ENCODE measurements around the gene CDK11B.
A peak's percentile ranks its signal among the peaks of the same experiment; 100 is the strongest.
"Not testable (repeated sequence)": the region's sequence is repeated elsewhere in the genome, so short reads cannot be mapped to it uniquely, and the experiment has no call there.

The CDK11B gene

GRCh38 chr1:1697358-1698183 lies 38.8 kb upstream of the CDK11B start:
- not testable (repeated sequence) for H3K4me3 ChIP-seq (ENCODE audit: low read depth in 1 of 2, low read length in 2 of 2); H3K27ac ChIP-seq (ENCODE audit: low read depth, low read length); H3K9ac ChIP-seq (ENCODE audit: low read depth in 1 of 2, low read length in 2 of 2); H3K27me3 ChIP-seq (ENCODE audit: control insufficient read depth in 1 of 2, insufficient read depth in 2 of 2, low read length in 2 of 2); H3K9me3 ChIP-seq (ENCODE audit: control insufficient read depth in 1 of 2, low read length in 2 of 2); H3K4me1 ChIP-seq (ENCODE audit: control insufficient read depth in 1 of 2, insufficient read depth in 2 of 2, low read length in 2 of 2); H3K36me3 ChIP-seq (ENCODE audit: control insufficient read depth in 1 of 2, insufficient read depth in 2 of 2, low read length in 2 of 2)

- not testable (repeated sequence) for H3K9me3 ChIP-seq (ENCODE audit: control insufficient read depth in 1 of 2, low read length in 2 of 2); H3K36me3 ChIP-seq (ENCODE audit: control insufficient read depth in 1 of 2, insufficient read depth in 2 of 2, low read length in 2 of 2); H3K4me3 ChIP-seq (ENCODE audit: low read depth in 1 of 2, low read length in 2 of 2); H3K27me3 ChIP-seq (ENCODE audit: control insufficient read depth in 1 of 2, insufficient read depth in 2 of 2, low read length in 2 of 2); H3K4me1 ChIP-seq (ENCODE audit: control insufficient read depth in 1 of 2, insufficient read depth in 2 of 2, low read length in 2 of 2); H3K27ac ChIP-seq (ENCODE audit: low read depth, low read length); H3K9ac ChIP-seq (ENCODE audit: low read depth in 1 of 2, low read length in 2 of 2)
Observed at GRCh38 chr1:1696431-1697357, 37.9 kb upstream of the CDK11B start.

- H3K27me3 ChIP-seq (ENCODE audit: control insufficient read depth in 1 of 2, insufficient read depth in 2 of 2, low read length in 2 of 2); H3K9ac ChIP-seq (ENCODE audit: low read depth in 1 of 2, low read length in 2 of 2); H3K4me1 ChIP-seq (ENCODE audit: control insufficient read depth in 1 of 2, insufficient read depth in 2 of 2, low read length in 2 of 2); H3K9me3 ChIP-seq (ENCODE audit: control insufficient read depth in 1 of 2, low read length in 2 of 2); H3K36me3 ChIP-seq (ENCODE audit: control insufficient read depth in 1 of 2, insufficient read depth in 2 of 2, low read length in 2 of 2): not testable (repeated sequence)
- Histone ChIP-seq H3K27ac (ENCODE audit: low read depth, low read length) (peak within 1 kb of the TSS; percentile 83), H3K4me3 (ENCODE audit: low read depth in 1 of 2, low read length in 2 of 2) (peak within 1 kb of the TSS; percentile 22 to 59)
Observed at GRCh38 chr1:1692714-1693647, 34.2 kb upstream of the CDK11B start, which contains the start of gene SLC35E2B. SLC35E2B (minus strand) TSS chr1:1692795; CDS start chr1:1676699, 16,096 bp downstream.

GRCh38 chr1:1692324-1692713 lies 33.5 kb upstream of the CDK11B start:
- H3K9ac ChIP-seq (ENCODE audit: low read depth in 1 of 2, low read length in 2 of 2); H3K4me1 ChIP-seq (ENCODE audit: control insufficient read depth in 1 of 2, insufficient read depth in 2 of 2, low read length in 2 of 2); H3K36me3 ChIP-seq (ENCODE audit: control insufficient read depth in 1 of 2, insufficient read depth in 2 of 2, low read length in 2 of 2); H3K27me3 ChIP-seq (ENCODE audit: control insufficient read depth in 1 of 2, insufficient read depth in 2 of 2, low read length in 2 of 2); H3K9me3 ChIP-seq (ENCODE audit: control insufficient read depth in 1 of 2, low read length in 2 of 2): not testable (repeated sequence)
- peak overlapping the region; percentile 83 for H3K27ac ChIP-seq (ENCODE audit: low read depth, low read length)
- H3K4me3 ChIP-seq (ENCODE audit: low read depth in 1 of 2, low read length in 2 of 2), result peak overlapping the region; percentile 22 to 59

GRCh38 chr1:1691443-1691842 lies 32.6 kb upstream of the CDK11B start:
- not testable (repeated sequence) for H3K9ac ChIP-seq (ENCODE audit: low read depth in 1 of 2, low read length in 2 of 2); H3K4me3 ChIP-seq (ENCODE audit: low read depth in 1 of 2, low read length in 2 of 2); H3K27ac ChIP-seq (ENCODE audit: low read depth, low read length); H3K9me3 ChIP-seq (ENCODE audit: control insufficient read depth in 1 of 2, low read length in 2 of 2); H3K27me3 ChIP-seq (ENCODE audit: control insufficient read depth in 1 of 2, insufficient read depth in 2 of 2, low read length in 2 of 2); H3K4me1 ChIP-seq (ENCODE audit: control insufficient read depth in 1 of 2, insufficient read depth in 2 of 2, low read length in 2 of 2); H3K36me3 ChIP-seq (ENCODE audit: control insufficient read depth in 1 of 2, insufficient read depth in 2 of 2, low read length in 2 of 2)

GRCh38 chr1:1689526-1689925 lies 30.7 kb upstream of the CDK11B start:
- not testable (repeated sequence) for H3K27ac ChIP-seq (ENCODE audit: low read depth, low read length); H3K4me1 ChIP-seq (ENCODE audit: control insufficient read depth in 1 of 2, insufficient read depth in 2 of 2, low read length in 2 of 2); H3K27me3 ChIP-seq (ENCODE audit: control insufficient read depth in 1 of 2, insufficient read depth in 2 of 2, low read length in 2 of 2); H3K9me3 ChIP-seq (ENCODE audit: control insufficient read depth in 1 of 2, low read length in 2 of 2); H3K9ac ChIP-seq (ENCODE audit: low read depth in 1 of 2, low read length in 2 of 2); H3K4me3 ChIP-seq (ENCODE audit: low read depth in 1 of 2, low read length in 2 of 2)
- peaks cover 0 to 13% of the 10 kb centered on the region in 2 donors for H3K36me3 ChIP-seq (ENCODE audit: control insufficient read depth in 1 of 2, insufficient read depth in 2 of 2, low read length in 2 of 2)

GRCh38 chr1:1687846-1688245 lies 29.0 kb upstream of the CDK11B start:
- H3K36me3 ChIP-seq (ENCODE audit: control insufficient read depth in 1 of 2, insufficient read depth in 2 of 2, low read length in 2 of 2), result peaks cover 0 to 13% of the 10 kb centered on the region in 2 donors

GRCh38 chr1:1684031-1684681 lies 25.4 kb upstream of the CDK11B start:
- Histone ChIP-seq H3K27me3 (ENCODE audit: control insufficient read depth in 1 of 2, insufficient read depth in 2 of 2, low read length in 2 of 2) (no peaks in the 10 kb centered on the region), H3K4me3 (ENCODE audit: low read depth in 1 of 2, low read length in 2 of 2) (no peak overlapping the region), H3K4me1 (ENCODE audit: control insufficient read depth in 1 of 2, insufficient read depth in 2 of 2, low read length in 2 of 2) (peaks cover 16 to 29% of the 10 kb centered on the region in 2 donors), H3K36me3 (ENCODE audit: control insufficient read depth in 1 of 2, insufficient read depth in 2 of 2, low read length in 2 of 2) (peaks cover 0 to 11% of the 10 kb centered on the region in 2 donors), H3K9ac (ENCODE audit: low read depth in 1 of 2, low read length in 2 of 2) (peak overlapping the region; percentile 9 to 63), H3K27ac (ENCODE audit: low read depth, low read length) (peak overlapping the region; percentile 25), H3K9me3 (ENCODE audit: control insufficient read depth in 1 of 2, low read length in 2 of 2) (no peaks in the 10 kb centered on the region)

More at GRCh38 chr1:1687846-1688245, 29.0 kb upstream of the CDK11B start:
- peaks cover 7 to 10% of the 10 kb centered on the region in 2 donors for H3K4me1 ChIP-seq (ENCODE audit: control insufficient read depth in 1 of 2, insufficient read depth in 2 of 2, low read length in 2 of 2)
- H3K27me3 ChIP-seq (ENCODE audit: control insufficient read depth in 1 of 2, insufficient read depth in 2 of 2, low read length in 2 of 2), result no peaks in the 10 kb centered on the region
- no peak overlapping the region for H3K4me3 ChIP-seq (ENCODE audit: low read depth in 1 of 2, low read length in 2 of 2)
- no peak overlapping the region for H3K27ac ChIP-seq (ENCODE audit: low read depth, low read length)
- no peak overlapping the region for H3K9ac ChIP-seq (ENCODE audit: low read depth in 1 of 2, low read length in 2 of 2)
- H3K9me3 ChIP-seq (ENCODE audit: control insufficient read depth in 1 of 2, low read length in 2 of 2), result no peaks in the 10 kb centered on the region

- Histone ChIP-seq H3K9me3 (ENCODE audit: control insufficient read depth in 1 of 2, low read length in 2 of 2) (no peaks in the 10 kb centered on the region), H3K36me3 (ENCODE audit: control insufficient read depth in 1 of 2, insufficient read depth in 2 of 2, low read length in 2 of 2) (peaks cover 0 to 7% of the 10 kb centered on the region in 2 donors), H3K9ac (ENCODE audit: low read depth in 1 of 2, low read length in 2 of 2) (peak overlapping the region; percentile 9 to 63), H3K27ac (ENCODE audit: low read depth, low read length) (peak overlapping the region; percentile 25), H3K4me3 (ENCODE audit: low read depth in 1 of 2, low read length in 2 of 2) (no peak overlapping the region), H3K27me3 (ENCODE audit: control insufficient read depth in 1 of 2, insufficient read depth in 2 of 2, low read length in 2 of 2) (no peaks in the 10 kb centered on the region), H3K4me1 (ENCODE audit: control insufficient read depth in 1 of 2, insufficient read depth in 2 of 2, low read length in 2 of 2) (peaks cover 23 to 37% of the 10 kb centered on the region in 2 donors)
Observed at GRCh38 chr1:1683104-1683905, 24.5 kb upstream of the CDK11B start.

Data from duodenal mucosa (tissue), 2 donors.